Renal pelvis (tissue), 12 donors: ENCODE data around the gene PDS5B. TPM values are rescaled to one million over a fixed set of nuclear protein-coding genes. Genes with fewer than 3 reads are reported as not detected.
A peak's percentile ranks its signal among the peaks of the same experiment; 100 is the strongest.
"Not testable (repeated sequence)": the region's sequence is repeated elsewhere in the genome, so short reads cannot be mapped to it uniquely, and the experiment has no call there.

ENCODE experiments used
- DNase-seq: peaks from one replicate; pipeline ENCODE4 v3.0.0-alpha.2; 2013
- long read RNA-seq, 16 experiments: transcript quantifications; one replicate each; lab custom pipeline, GENCODE V29; 2026
- polyA plus RNA-seq, 3 donors: library from polyadenylated mRNA; unstranded; fragments of 120-200 nt; gene quantifications; one replicate each; pipeline ENCODE4 v1.2.1, GENCODE V29; 2013; ENCODE audit not compliant: insufficient read length in 3 of 3

Gene PDS5B
- polyA plus RNA-seq: 10 to 100 TPM; 64.3 to 71.9 (median 69.1) TPM
- long read RNA-seq, donor 1, full-length matches to known transcripts: 3 of 3 reads
- long read RNA-seq, donor 1, partial matches to known transcripts: 0 of 3 reads
- long read RNA-seq, donor 1, other reads (novel, unspliced or antisense): 0 of 3 reads
- long read RNA-seq, donor 2, partial matches to known transcripts: 68 of 69 reads
- long read RNA-seq, donor 2, other reads (novel, unspliced or antisense): 0 of 69 reads
- long read RNA-seq, donor 3, partial matches to known transcripts: 16 of 16 reads
- long read RNA-seq, donor 3, other reads (novel, unspliced or antisense): 0 of 16 reads
- long read RNA-seq, donor 4, partial matches to known transcripts: 49 of 50 reads
- long read RNA-seq, donor 4, other reads (novel, unspliced or antisense): 0 of 50 reads
- long read RNA-seq, donor 5, partial matches to known transcripts: 7 of 8 reads
- long read RNA-seq, donor 5, other reads (novel, unspliced or antisense): 0 of 8 reads
- long read RNA-seq, donor 6, full-length matches to known transcripts: 6 of 111 reads
- long read RNA-seq, donor 6, partial matches to known transcripts: 105 of 111 reads
- long read RNA-seq, donor 6, other reads (novel, unspliced or antisense): 0 of 111 reads
- long read RNA-seq, donor 7, partial matches to known transcripts: 65 of 67 reads
- long read RNA-seq, donor 7, other reads (novel, unspliced or antisense): 0 of 67 reads
- long read RNA-seq, donor 8, partial matches to known transcripts: 5 of 5 reads
- long read RNA-seq, donor 8, other reads (novel, unspliced or antisense): 0 of 5 reads
- long read RNA-seq, donor 9, partial matches to known transcripts: 27 of 28 reads
- long read RNA-seq, donor 9, other reads (novel, unspliced or antisense): 0 of 28 reads
- long read RNA-seq, donor 10, full-length matches to known transcripts: 3 of 17 reads
- long read RNA-seq, donor 10, partial matches to known transcripts: 14 of 17 reads
- long read RNA-seq, donor 10, other reads (novel, unspliced or antisense): 0 of 17 reads
- long read RNA-seq, donor 11, full-length matches to known transcripts: 3 of 9 reads
- long read RNA-seq, donor 11, partial matches to known transcripts: 6 of 9 reads
- long read RNA-seq, donor 11, other reads (novel, unspliced or antisense): 0 of 9 reads
- long read RNA-seq, donor 12, partial matches to known transcripts: 138 of 140 reads
- long read RNA-seq, donor 12, other reads (novel, unspliced or antisense): 0 of 140 reads
- long read RNA-seq, donor 13, partial matches to known transcripts: 63 of 63 reads
- long read RNA-seq, donor 13, other reads (novel, unspliced or antisense): 0 of 63 reads
- long read RNA-seq, donor 14: 0 reads
- long read RNA-seq, donor 15, partial matches to known transcripts: 125 of 127 reads
- long read RNA-seq, donor 15, other reads (novel, unspliced or antisense): 0 of 127 reads
- long read RNA-seq, donor 16, full-length matches to known transcripts: 4 of 16 reads
- long read RNA-seq, donor 16, partial matches to known transcripts: 6 of 16 reads
- long read RNA-seq, donor 16, other reads (novel, unspliced or antisense): 6 of 16 reads

DNA sequence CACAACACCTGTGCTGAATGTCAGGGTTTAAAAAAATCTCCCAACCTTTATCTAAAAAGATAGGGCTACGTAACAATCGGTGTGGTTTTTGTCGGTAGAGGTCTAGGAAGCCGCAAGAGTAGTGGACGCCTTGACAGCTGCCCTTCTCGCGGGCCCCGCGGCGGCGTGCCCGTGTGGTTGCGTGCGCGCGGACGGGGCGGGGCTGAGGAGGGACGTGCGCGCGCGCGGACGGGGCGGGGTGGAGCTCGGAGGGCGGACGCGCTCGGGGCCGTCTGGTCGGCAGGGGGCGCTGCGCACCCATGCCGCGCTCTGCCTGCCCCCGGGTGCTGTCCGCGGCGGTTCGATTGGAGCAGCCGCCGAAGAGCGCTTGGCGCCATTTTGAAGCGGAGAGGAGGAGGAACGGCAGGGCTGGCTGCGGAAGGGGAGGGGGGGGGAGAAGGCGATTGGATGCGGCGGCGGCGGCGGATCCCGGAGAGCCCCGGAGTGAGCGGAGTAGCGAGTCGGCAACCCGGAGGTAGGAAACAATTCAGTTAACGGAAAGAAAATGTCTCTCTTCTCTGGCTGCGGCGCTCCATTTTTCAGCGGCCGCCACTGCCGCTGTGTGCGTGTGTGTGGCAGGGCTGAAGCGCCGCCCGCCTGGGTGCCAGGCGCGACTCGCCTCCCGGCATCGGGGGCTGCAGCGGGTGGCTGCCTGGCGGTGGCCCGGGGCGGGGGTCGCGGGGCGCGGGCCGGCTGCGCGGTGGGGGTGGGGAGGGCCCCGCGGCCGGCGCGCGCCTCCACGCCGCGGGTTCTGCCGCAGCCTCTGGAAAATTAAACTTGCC, at the start of gene PDS5B:
TSS of gene PDS5B (plus strand) at position 373 of the 821 bp plus-strand sequence. CDS start 62,321 bp downstream, outside the sequence.
- DNase-seq: peak; percentile 94

DNA sequence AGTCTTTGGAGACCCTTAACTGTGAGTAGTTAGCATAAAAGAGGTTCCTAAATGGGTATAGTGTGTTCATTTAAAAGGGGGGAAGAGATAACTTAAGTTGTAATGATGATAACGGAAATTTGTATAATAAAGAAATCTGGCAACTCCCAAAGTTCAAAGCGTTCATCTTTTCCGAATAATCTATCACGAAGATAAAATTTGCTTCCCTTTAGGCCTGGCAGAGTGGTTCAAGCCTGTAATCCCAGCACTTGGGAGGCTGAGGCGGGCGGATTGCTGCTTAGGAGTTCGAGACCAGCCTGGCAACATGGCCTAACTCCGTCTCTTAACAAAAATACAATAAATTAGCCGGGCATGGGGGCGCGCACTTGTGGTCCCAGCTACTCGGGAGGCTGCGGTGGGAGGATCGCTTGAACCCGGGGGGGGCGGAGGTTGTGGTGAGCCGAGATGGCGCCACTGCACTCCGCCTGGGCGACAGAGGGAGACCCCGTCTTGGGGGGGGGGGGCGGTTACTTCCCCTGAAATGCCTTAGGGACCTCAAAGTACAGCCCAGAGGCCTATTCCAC, 48.6 kb upstream of the PDS5B start:
- DNase-seq: no peak

DNA sequence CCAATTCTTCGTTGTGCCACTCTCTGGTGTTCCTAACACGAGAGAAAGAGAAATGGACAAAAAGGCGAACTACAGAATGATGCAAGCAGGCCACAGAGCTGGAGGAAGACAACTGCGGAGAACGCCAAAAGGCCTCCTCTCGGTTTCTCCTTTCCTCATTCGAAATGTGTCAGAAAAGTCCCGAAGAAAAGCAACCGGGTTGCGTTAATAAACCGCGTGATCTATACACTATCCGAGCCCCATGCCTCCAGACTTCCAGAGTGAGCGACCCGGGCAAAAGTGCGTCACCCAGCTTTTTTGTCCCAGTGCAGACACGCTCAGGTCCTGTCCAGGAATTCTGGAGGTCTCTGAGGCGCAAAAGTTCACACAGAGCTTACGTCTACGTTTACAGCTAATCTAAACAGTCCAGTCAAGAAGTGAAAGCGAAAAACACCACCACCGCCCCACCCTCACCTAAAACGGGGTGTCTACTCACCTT, 48.1 kb upstream of the PDS5B start:
- DNase-seq: no peak

GRCh38 chr13:32538621-32539246, 47.5 kb upstream of the PDS5B start, which contains the start of gene N4BP2L2:
TSS of gene N4BP2L2 (minus strand) at chr13:32538795. CDS start at chr13:32537027, 1,768 bp downstream.
- DNase-seq: peak; percentile 99

DNA sequence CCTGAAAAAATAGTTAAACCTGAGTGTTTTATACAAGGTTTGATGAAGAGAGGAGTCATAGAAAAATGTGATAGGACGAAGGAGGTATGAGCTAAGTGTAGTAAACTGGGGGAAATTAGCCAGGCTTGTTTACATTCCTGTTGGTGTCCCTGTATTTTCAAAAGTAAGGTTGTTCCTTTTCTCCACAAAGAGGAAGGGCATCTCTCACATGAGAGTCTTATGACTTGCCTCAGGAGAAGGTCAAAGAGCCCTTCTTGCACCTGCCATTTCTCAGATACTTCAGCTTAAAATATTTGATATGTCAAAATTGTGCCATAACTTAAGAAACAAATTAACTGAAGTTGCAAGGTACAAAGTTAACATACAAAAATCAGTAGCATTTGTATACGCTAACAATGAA, 44.0 kb upstream of the PDS5B start:
- no peak for DNase-seq

DNA sequence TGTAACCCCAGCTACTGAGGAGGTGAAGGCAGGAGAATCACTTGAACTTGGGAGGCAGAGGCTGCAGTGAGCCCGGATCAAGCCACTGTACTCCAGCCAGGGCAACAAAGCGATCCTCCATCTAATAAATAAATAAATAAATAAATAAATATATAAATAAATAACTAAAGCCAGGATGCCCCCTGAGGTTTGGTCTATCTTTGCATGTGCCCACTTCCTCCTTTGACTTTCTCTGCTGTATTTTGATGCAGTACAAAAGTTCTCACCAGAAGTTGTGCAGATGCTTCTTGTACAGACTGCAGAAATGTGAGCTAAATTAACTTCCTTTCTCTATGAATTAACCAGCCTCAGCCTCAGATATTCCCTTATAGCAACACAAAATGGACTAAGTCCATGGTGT, 41.2 kb upstream of the PDS5B start:
- DNase-seq: no peak

GRCh38 chr13:32548837-32549236, 37.4 kb upstream of the PDS5B start:
- no peak for DNase-seq

DNA sequence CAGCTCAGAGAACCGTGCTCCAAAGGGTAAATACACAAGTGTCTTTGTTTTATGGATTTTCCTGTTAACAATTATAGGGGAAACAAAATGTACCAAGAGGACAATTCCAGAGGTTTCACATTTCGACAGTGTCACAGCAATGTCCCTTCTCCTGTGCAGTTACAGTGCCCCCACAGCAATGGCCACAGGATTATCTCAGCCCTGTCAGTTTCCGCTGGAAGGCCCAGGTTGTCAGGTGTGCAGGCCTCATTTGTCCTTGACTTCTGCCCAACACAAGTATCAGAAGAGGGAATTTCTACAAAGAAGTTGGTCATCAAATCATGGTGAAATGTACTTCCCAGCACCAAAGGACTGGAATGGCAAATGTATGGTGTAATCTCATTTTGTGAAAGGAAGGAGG, 36.5 kb upstream of the PDS5B start:
- no peak for DNase-seq

GRCh38 chr13:32553720-32554119, 32.5 kb upstream of the PDS5B start:
- DNase-seq: no peak

DNA sequence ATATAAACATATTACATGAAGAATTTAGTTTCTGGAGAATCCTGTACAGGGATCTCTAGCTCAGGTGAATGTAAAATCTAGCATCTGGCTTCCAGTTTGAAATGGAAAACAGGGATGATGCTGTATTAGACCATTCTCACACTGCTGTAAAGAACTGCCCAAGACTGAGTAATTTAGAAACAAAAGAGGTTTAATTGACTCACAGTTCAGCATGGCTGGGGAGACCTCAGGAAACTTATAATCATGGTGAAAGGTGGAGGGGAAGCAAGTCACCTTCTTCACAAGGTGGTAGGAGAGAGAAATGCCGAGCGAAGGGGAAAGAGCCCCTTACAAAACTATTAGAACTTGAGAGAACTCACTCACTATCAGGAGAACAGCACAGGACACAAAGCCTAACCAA, 30.6 kb upstream of the PDS5B start:
- DNase-seq: no peak

- DNase-seq: not testable (repeated sequence)
Observed at GRCh38 chr13:32560842-32561241, 25.4 kb upstream of the PDS5B start.

GRCh38 chr13:32575687-32576086, 10.6 kb upstream of the PDS5B start:
- DNase-seq: not testable (repeated sequence)

- DNase-seq: no peak
Observed at GRCh38 chr13:32577032-32577431, 9.2 kb upstream of the PDS5B start.

- DNase-seq: no peak
Observed at GRCh38 chr13:32581177-32581786, 5.0 kb upstream of the PDS5B start.

- no peak for DNase-seq
Observed at GRCh38 chr13:32582281-32582680, 4.0 kb upstream of the PDS5B start.

DNA sequence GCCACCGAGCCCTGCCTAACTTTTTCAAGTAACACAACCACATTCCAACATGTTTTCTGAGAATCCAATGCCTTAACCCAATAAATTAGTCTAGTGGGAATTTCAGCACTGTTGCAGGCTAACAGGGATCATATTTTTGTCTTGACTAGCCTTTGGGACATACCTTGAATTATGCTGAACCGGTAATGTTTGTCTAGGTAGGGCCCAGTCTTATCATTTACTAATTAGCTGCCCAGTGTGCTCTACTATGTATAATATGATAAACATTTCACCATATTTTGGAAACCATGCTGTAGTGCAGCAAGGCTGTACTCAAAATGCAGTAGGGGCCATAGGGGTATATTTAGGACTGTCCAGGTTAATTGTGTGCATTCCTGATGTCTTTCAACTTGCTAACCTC, 3.3 kb upstream of the PDS5B start:
- no peak for DNase-seq

- no peak for DNase-seq
Observed at GRCh38 chr13:32585550-32586079, 637 bp upstream of the PDS5B start.

DNA sequence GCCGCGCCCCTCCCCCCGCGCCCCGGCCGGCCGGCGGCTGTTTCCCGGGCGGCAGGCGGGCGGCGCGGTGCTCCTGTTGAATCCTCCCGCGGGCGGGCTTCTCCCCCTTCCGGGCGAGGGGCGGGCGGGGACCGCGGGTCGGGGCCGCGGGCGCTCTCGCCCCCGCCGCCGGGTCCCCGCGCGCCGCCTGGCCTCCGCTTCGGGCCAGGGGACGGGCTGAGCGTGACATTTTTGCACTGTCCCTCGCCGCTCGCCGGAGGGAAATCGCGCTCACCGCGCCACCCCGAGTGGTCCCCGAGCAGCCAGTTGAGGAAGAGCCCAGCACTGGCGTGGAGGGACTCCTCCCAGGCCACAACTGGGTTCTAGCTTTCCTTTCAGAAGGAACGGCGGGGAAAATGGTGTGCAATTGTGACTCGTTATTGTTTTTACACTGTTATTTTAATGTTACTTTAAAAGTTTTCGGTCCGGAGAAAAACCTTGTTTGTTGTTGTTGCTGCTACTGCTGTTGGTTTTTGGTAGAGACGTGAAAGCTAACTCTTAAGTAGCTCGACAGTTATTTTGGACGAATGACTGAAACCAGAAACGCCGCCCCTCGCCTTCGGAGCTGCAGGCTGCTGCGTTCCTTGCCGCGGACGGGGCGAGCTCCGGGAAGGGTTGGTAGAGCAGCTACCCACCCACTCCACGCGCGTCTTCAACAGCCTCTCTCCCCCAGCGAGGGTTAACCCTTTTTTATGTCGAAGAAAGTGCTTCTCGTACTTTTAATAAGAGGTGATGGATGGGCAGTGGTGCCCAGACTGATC, 959 bp downstream of the PDS5B start:
- peak; percentile 62 for DNase-seq
